HEK293T (cell line): ENCODE data around the gene TNFRSF8.

Source experiments
- BHLHE40 ChIP-seq: fragments of 450-650 bp; IDR thresholded peaks from 2 replicates; pipeline ENCODE4 v1.6.1; 2016; ENCODE audit warnings: mild to moderate bottlenecking, moderate library complexity, borderline replicate concordance
- FOXA1 ChIP-seq: fragments of 450-650 bp; IDR thresholded peaks from 2 replicates; pipeline ENCODE4 v1.6.1; 2016; ENCODE audit warnings: mild to moderate bottlenecking
- FOXK2 ChIP-seq: fragments of 450-650 bp; IDR thresholded peaks from 2 replicates; pipeline ENCODE4 v1.6.1; 2016; ENCODE audit warnings: mild to moderate bottlenecking
- L3MBTL2 ChIP-seq: fragments of 450-650 bp; conservative IDR thresholded peaks from 2 replicates; pipeline ENCODE4 v1.6.1; 2016; ENCODE audit warnings: mild to moderate bottlenecking
- SUZ12 ChIP-seq: fragments of 450-650 bp; IDR thresholded peaks from 2 replicates; pipeline ENCODE4 v1.6.1; 2016; ENCODE audit warnings: mild to moderate bottlenecking

DNA sequence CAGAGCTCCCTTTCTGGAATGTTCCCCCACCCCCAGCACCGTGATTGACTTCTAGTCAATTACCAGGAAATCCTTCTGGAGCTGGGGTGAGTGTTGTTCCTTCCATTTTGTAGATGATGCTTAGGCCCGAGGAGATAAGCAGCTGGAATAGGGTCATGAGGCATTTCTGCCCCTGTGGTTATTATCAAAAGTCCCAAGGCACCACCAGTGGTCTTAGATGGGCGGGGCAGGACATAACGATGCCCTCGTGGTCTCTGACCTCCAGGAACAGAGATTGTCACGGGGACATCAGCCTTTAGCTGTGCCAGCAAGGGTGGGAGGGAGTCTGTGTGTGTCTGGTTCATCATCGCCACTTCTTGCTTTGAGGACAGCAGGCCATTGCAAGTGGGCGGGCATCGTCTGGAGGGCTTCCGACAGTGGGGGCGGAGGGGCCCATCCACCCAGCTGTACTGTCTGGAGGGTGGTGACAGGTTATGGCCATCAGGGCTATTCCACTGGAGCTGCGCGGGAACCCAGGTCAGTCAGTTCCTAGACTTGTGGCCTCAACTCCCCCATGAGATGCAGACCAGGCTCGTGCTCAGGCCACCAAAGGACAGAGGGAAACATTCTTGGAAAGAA, 22.6 kb downstream of the TNFRSF8 start:
- TF ChIP-seq BHLHE40 (no peak), SUZ12 (no peak), FOXA1 (no peak), L3MBTL2 (no peak), FOXK2 (no peak)
